BJ (cell line): Measurements from ENCODE around the gene BTRC. TPM values are rescaled to one million over a fixed set of nuclear protein-coding genes. Genes with fewer than 3 reads are reported as not detected.
"Not testable (repeated sequence)": the region's sequence is repeated elsewhere in the genome, so short reads cannot be mapped to it uniquely, and the experiment has no call there.

ENCODE experiments used
- CTCF ChIA-PET: fragments of 350-600 bp; formaldehyde crosslinking; extraction: SDS; loops from one replicate; lab custom pipeline; 2021; ENCODE audit warnings: antibody characterized with exemption, inconsistent platforms; lab: Yijun Ruan, JAX
- POLR2A ChIA-PET: fragments of 300-600 bp; sonication (Branson Sonifier 250); formaldehyde crosslinking; extraction: SDS; loops from one replicate; lab custom pipeline; 2021; ENCODE audit warnings: antibody characterized with exemption; lab: Charles Lee
- DNase-seq: peaks from one replicate; pipeline ENCODE4 v3.0.0-alpha.2; 2011; ENCODE audit warnings: low read depth
- H3K27me3 ChIP-seq: 2 replicates; pipeline ENCODE4 v1.6.0; 2011; ENCODE audit warnings: low read length; ENCODE audit not compliant: control insufficient read depth, insufficient read depth
- H3K36me3 ChIP-seq: 2 replicates; pipeline ENCODE4 v1.5.1; 2011; ENCODE audit warnings: low read length; ENCODE audit not compliant: control insufficient read depth, insufficient read depth
- H3K4me3 ChIP-seq: 2 replicates; pipeline ENCODE4 v1.5.1; 2011; ENCODE audit warnings: low read depth, mild to moderate bottlenecking, control low read depth, low read length
- polyA plus RNA-seq: library from polyadenylated mRNA; depleted of rRNA; stranded (reverse); fragments of >200 nt; gene quantifications from 2 replicates; pipeline ENCODE4 v1.2.3, GENCODE V29; 2011
- TF ChIP-seq, protein P1 (sequence below): IDR thresholded peaks from 2 replicates; pipeline ENCODE4 v1.5.1; 2011; ENCODE audit warnings: low read depth, mild to moderate bottlenecking, control low read depth, inconsistent platforms, low read length, moderate library complexity; ENCODE audit not compliant: insufficient read depth

BTRC gene
- polyA plus RNA-seq, 1 experiment = 9.1 TPM

DNA sequence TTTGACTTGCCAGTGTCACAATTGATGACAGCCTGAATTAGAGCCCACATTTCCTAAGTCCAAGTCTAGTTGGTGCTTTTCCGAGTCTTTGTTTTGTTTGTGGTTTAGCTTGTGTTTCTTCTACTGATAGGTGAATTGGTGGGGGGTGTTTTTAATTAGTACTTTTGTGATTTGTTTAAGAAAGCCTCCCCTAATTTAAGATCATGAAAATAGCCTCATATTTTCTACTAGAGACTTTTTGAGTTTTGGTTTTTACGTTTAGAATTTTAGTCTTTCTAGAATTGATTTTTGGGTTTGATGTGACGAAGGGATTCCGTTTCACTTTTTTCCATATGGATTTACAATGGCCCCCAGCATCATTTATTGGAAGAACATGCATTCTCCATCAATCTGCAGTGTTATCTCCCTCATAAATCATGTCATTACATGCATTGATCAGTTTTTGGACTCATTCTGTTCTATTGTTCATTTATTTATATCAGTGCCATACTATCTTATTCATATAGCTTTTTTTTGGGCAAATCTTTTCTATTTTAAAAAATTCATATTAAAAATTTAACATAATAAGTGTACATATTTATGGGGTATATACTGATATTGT lies 32.8 kb downstream of the BTRC start:
- CTCF ChIA-PET = interaction anchor here (1.0 to 2.5 kb wide), 3 partner anchors 13 to 15 kb away, joined by 3 to 5 read pairs (median 3); no protein-coding TSS in a partner anchor
- DNase-seq = no peak
- TF ChIP-seq, protein P1, sequence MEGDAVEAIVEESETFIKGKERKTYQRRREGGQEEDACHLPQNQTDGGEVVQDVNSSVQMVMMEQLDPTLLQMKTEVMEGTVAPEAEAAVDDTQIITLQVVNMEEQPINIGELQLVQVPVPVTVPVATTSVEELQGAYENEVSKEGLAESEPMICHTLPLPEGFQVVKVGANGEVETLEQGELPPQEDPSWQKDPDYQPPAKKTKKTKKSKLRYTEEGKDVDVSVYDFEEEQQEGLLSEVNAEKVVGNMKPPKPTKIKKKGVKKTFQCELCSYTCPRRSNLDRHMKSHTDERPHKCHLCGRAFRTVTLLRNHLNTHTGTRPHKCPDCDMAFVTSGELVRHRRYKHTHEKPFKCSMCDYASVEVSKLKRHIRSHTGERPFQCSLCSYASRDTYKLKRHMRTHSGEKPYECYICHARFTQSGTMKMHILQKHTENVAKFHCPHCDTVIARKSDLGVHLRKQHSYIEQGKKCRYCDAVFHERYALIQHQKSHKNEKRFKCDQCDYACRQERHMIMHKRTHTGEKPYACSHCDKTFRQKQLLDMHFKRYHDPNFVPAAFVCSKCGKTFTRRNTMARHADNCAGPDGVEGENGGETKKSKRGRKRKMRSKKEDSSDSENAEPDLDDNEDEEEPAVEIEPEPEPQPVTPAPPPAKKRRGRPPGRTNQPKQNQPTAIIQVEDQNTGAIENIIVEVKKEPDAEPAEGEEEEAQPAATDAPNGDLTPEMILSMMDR = no peak
- no peak overlapping the region for H3K4me3 ChIP-seq
- no peaks in the 10 kb centered on the region for H3K27me3 ChIP-seq
- POLR2A ChIA-PET = no interaction called here
- H3K36me3 ChIP-seq = no peaks in the 10 kb centered on the region

DNA sequence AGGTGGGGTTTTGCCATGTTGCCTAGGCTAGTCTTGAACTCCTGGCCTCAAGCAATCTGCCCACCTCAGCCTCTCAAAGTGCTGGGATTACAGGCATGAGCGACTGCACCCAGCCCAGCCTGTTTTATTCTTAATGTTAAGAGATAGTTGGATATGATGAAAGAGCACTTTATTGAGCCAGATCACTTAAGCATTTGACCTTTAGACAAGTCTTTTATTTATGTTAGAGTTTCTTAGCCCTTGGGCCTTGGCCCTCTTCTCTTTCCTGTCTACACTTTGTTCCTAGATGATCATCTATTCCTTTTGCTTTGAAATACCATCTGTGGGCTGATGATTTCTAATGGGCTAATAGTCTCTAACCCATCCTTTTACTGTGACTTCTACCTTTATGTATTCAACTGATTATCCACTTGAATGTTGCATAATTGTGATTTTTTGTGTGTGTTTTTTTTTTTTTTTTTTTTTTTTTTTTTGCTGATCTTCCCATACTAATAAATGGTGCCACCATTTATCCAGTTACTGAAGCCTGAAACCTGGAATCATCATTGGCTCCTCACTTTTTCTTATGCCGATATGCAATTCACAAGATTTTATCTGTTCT lies 34.8 kb downstream of the BTRC start:
- POLR2A ChIA-PET = no interaction called here

DNA sequence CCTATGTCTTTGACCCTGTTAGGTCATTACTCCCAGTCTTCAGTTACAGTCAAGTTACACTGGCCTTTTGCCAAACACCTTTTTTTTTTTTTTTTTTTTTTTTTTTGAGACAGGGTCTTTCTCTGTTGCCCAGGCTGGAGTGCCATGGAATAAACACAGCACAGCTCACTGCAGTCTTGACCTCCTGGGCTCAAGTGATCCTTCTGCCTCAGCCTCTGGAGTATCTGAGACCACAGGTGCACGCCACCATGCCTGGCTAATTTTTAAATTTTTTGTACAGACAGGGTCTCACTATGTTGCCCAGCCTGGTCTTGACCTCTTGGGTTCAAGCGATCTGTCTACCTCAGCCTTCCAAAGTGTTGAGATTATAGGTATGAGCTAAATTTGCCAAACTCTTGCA lies 35.6 kb downstream of the BTRC start:
- H3K27me3 ChIP-seq, H3K4me3 ChIP-seq, POLR2A ChIA-PET, DNase-seq, H3K36me3 ChIP-seq: not testable (repeated sequence)
- CTCF ChIA-PET = interaction anchor here (0.7 kb wide), 1 partner anchor 11 kb away, joined by 3 read pairs; no protein-coding TSS in a partner anchor

More for the DNA sequence above, 34.8 kb downstream of the BTRC start:
- TF ChIP-seq, protein P1 = no peak
- CTCF ChIA-PET = interaction anchor here (0.9 kb wide), 1 partner anchor 14 kb away, joined by 3 read pairs; no protein-coding TSS in a partner anchor
- no peak overlapping the region for H3K4me3 ChIP-seq
- H3K36me3 ChIP-seq = no peaks in the 10 kb centered on the region
- DNase-seq = no peak
- H3K27me3 ChIP-seq = no peaks in the 10 kb centered on the region

DNA sequence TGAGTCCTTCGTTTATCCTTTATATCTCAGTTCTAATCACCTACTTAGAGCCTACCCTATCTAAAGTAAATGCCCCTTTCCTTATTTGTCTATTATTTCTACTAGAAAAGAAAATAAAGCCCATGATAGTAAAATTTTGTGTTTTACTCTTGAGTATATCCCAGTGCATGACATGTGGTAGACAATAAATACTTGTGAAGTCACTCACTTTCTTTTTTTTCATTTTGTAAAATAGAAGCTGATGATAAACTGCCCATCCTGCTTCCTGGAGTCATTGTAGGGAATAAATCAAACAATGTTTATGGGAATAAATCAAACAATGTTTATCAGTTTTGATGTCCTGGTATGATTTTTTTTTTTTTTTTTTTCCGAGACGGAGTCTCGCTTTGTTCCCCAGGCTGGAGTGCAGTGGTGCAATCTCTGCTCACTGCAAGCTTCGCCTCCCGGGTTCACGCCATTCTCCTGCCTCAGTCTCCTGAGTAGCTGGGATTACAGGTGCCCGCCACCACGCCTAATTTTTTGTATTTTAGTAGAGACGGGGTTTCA lies 36.1 kb downstream of the BTRC start:
- no peak overlapping the region for H3K4me3 ChIP-seq
- ChIA-PET CTCF (interaction anchor here (0.7 kb wide), 1 partner anchor 10 kb away, joined by 3 read pairs; no protein-coding TSS in a partner anchor), POLR2A (no interaction called here)
- TF ChIP-seq, protein P1 = no peak
- no peaks in the 10 kb centered on the region for H3K27me3 ChIP-seq
- no peaks in the 10 kb centered on the region for H3K36me3 ChIP-seq
- DNase-seq = no peak

DNA sequence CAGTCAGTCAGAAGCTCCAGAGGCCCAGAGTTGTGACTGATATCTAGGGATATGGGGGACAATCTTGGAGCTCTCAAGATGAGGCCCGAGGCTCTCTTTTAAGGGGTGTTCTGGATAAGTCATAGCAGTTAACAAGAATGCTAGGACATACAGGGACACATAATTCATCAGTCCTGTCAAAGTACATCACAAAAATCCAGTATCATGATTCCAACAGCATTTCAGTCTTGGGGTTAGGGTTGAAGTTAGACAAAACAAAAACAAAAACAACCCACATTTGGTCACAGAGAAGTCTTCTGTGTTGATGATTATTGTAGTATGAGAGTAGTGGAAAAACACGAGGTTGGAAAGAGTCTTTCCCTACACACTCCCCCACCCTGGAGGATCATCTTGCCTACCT lies 39.4 kb downstream of the BTRC start:
- no peak for DNase-seq
- ChIA-PET CTCF (no interaction called here), POLR2A (no interaction called here)
- TF ChIP-seq, protein P1 = no peak
- no peaks in the 10 kb centered on the region for H3K36me3 ChIP-seq
- no peaks in the 10 kb centered on the region for H3K27me3 ChIP-seq
- no peak overlapping the region for H3K4me3 ChIP-seq
